Astrocyte (in vitro differentiated cells and primary cell): ENCODE results near the gene EIF1.

Source experiments
- CTCF ChIP-seq: IDR thresholded peaks from 2 replicates; pipeline ENCODE4 v1.5.1; 2011; ENCODE audit warnings: low read depth, mild to moderate bottlenecking, inconsistent platforms, low read length, moderate library complexity; ENCODE audit not compliant: insufficient read depth
- EZH2 ChIP-seq: IDR thresholded peaks from 2 replicates; pipeline ENCODE4 v1.6.1; 2012; ENCODE audit warnings: mild to moderate bottlenecking, low read length, inconsistent platforms; ENCODE audit not compliant: insufficient read depth

GRCh38 chr17:41667280-41668041 lies 21.2 kb upstream of the EIF1 start:
- TF ChIP-seq CTCF (no peak), EZH2 (no peak)
